Measurements from ENCODE around the gene ARSB. TPM values are rescaled to one million over a fixed set of nuclear protein-coding genes. Genes with fewer than 3 reads are reported as not detected.
A peak's percentile ranks its signal among the peaks of the same experiment; 100 is the strongest.

Gene ARSB
- polyA plus RNA-seq, 2 of the 4 experiments (the other 2 are of a cell fraction) = 8.4 to 13.4 TPM

DNA sequence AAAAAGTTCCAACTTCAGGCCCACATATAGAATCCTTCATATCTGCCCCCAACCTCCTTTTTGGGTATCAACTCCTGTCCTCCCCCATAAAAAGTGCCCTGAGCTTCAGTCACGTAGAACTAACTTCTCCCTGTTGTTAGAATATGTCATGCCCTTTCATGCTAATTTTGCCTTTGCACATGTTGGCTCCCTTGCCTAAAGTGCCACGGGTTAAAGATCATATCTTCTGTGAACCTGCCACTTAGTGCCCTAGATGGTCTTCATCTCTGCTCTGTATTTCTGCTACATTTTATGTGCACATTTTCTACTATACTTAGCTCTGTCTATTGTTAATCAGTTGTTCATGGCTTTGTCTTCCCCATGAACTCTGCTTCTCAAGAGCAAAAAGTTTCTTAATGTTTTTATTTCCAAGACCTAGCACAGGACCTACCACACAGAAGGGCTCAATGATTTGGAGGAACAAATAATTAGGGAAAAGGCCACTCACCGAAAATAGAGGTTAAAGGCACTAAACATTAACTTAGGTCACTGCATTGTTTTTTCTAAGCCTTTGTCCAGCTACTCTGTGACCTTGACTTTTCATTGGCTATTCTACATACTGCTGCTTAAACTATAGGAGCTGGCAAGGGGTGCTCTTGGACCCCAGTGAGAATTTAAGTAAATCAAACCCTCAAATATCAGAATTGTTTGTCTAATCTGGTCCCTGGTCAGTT is 94.3 kb downstream of the ARSB start:
- no peak overlapping the region for H3K4me2 ChIP-seq
- H3K27ac ChIP-seq = no peak overlapping the region
- DNase-seq (ENCODE audit: low read depth in 1 of 2, low spot score in 1 of 2) = no peak
- no peak for FAIRE-seq
- ChIA-PET CTCF (interaction anchor here (0.6 to 1.4 kb wide), 4 partner anchors 11 to 242 kb away, joined by 3 read pairs; partner anchors contain the start of gene LHFPL2), POLR2A (interaction anchor here (0.7 kb wide), 1 partner anchor 7 kb away, joined by 8 read pairs; no protein-coding TSS in a partner anchor)
- H3K9me3 ChIP-seq = no peaks in the 10 kb centered on the region
- ATAC-seq = no peak
- H3K4me3 ChIP-seq = no peak overlapping the region
- 85% methylated on average over 3 of the region's 3 CpGs for WGBS (ENCODE audit: missing lambda C conversion rate)
- 0 out of 3 replicates have a peak, but pooled peaks cover 4% of the 10 kb centered on the region for H3K4me1 ChIP-seq
- TF ChIP-seq ZFP36 (IDR thresholded peaks at IDR 0.05; ENCODE audit: borderline replicate concordance, partially characterized antibody) = no peak
- no peak for TF ChIP-seq TFCP2L1 (CRISPR knock-in tag; IDR thresholded peaks at IDR 0.05)
- TF ChIP-seq, protein P1, sequence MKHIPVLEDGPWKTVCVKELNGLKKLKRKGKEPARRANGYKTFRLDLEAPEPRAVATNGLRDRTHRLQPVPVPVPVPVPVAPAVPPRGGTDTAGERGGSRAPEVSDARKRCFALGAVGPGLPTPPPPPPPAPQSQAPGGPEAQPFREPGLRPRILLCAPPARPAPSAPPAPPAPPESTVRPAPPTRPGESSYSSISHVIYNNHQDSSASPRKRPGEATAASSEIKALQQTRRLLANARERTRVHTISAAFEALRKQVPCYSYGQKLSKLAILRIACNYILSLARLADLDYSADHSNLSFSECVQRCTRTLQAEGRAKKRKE (CRISPR knock-in tag; IDR thresholded peaks at IDR 0.05; ENCODE audit: low read depth) = no peak
- no peak for TF ChIP-seq CBX2 (IDR thresholded peaks at IDR 0.05; ENCODE audit: borderline replicate concordance, low read depth)
- TF ChIP-seq, protein P2, sequence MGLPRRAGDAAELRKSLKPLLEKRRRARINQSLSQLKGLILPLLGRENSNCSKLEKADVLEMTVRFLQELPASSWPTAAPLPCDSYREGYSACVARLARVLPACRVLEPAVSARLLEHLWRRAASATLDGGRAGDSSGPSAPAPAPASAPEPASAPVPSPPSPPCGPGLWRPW (IDR thresholded peaks at IDR 0.05) = no peak
- no peak for TF ChIP-seq REST (IDR thresholded peaks at IDR 0.05)
- no peak for TF ChIP-seq KDM1A (IDR thresholded peaks at IDR 0.05; ENCODE audit: low read depth)
- no peak for TF ChIP-seq HDAC2 (IDR thresholded peaks at IDR 0.05)
- TF ChIP-seq HOXA7 (CRISPR knock-in tag; IDR thresholded peaks at IDR 0.05) = no peak
- no peak for TF ChIP-seq KDM5A (IDR thresholded peaks at IDR 0.05)
- TF ChIP-seq FOSB (CRISPR knock-in tag; IDR thresholded peaks at IDR 0.05) = no peak
- no peak for TF ChIP-seq NPAS2 (CRISPR knock-in tag; IDR thresholded peaks at IDR 0.05; ENCODE audit: borderline replicate concordance)

- H3K27ac ChIP-seq = no peak overlapping the region
- POLR2A ChIA-PET = no interaction called here
- WGBS (ENCODE audit: missing lambda C conversion rate) = 57% methylated on average over 6 of the region's 6 CpGs
- CTCF ChIA-PET = interaction anchor here (1.5 kb wide), 3 partner anchors 9 to 352 kb away, joined by 4 to 5 read pairs (median 5); no protein-coding TSS in a partner anchor
- H3K4me3 ChIP-seq = no peak overlapping the region
- FAIRE-seq = no peak
- peak in 1 of 2 experiments; percentile 16 for DNase-seq (ENCODE audit: low read depth in 1 of 2, low spot score in 1 of 2)
- H3K4me1 ChIP-seq = 0 out of 3 replicates have a peak, but pooled peaks cover 4% of the 10 kb centered on the region
- no peak overlapping the region for H3K4me2 ChIP-seq
- no peaks in the 10 kb centered on the region for H3K9me3 ChIP-seq
- peak; percentile 54; a peak in 2 of 6 replicates for ATAC-seq
- TF ChIP-seq KDM1A (IDR thresholded peaks at IDR 0.05; ENCODE audit: low read depth) (no peak), RFX5 (IDR thresholded peaks at IDR 0.05) (no peak), NPAS2 (CRISPR knock-in tag; IDR thresholded peaks at IDR 0.05; ENCODE audit: borderline replicate concordance) (no peak), HMGXB4 (CRISPR knock-in tag; IDR thresholded peaks at IDR 0.05; ENCODE audit: borderline replicate concordance) (no peak), RARB (CRISPR knock-in tag; IDR thresholded peaks at IDR 0.05) (no peak), HOXB5 (CRISPR knock-in tag; IDR thresholded peaks at IDR 0.05) (no peak), MAZ (IDR thresholded peaks at IDR 0.05; ENCODE audit: borderline replicate concordance, low read depth, low read length) (no peak), SREBF2 (IDR thresholded peaks at IDR 0.05) (no peak), POLR2AphosphoS2 (conservative IDR thresholded peaks at IDR 0.05; ENCODE audit: low read length) (no peak), RNF2 (IDR thresholded peaks at IDR 0.05; ENCODE audit: borderline replicate concordance, low read depth) (no peak), EP300 (IDR thresholded peaks at IDR 0.05) (no peak), RCOR1 (IDR thresholded peaks at IDR 0.05; ENCODE audit: low read depth, low read length) (no peak), NR3C1 (IDR thresholded peaks at IDR 0.05) (no peak), FOSB (CRISPR knock-in tag; IDR thresholded peaks at IDR 0.05) (no peak), SMC3 (IDR thresholded peaks at IDR 0.05) (no peak), HDAC2 (IDR thresholded peaks at IDR 0.05) (no peak)
- TF ChIP-seq, protein P3, sequence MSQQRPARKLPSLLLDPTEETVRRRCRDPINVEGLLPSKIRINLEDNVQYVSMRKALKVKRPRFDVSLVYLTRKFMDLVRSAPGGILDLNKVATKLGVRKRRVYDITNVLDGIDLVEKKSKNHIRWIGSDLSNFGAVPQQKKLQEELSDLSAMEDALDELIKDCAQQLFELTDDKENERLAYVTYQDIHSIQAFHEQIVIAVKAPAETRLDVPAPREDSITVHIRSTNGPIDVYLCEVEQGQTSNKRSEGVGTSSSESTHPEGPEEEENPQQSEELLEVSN (IDR thresholded peaks at IDR 0.05; ENCODE audit: borderline replicate concordance, low read depth) = no peak
Measured at GRCh38 chr5:78889369-78890140, 95.6 kb downstream of the ARSB start.

Data from A549 (cell line).